Cerebellar cortex (tissue), 1 donor: ENCODE measurements around the gene CLSTN3.

Experiments used
- DNase-seq: peaks from one replicate; pipeline ENCODE4 v3.0.0-alpha.2; 2015; ENCODE audit warnings: low spot score

The CLSTN3 gene

DNA sequence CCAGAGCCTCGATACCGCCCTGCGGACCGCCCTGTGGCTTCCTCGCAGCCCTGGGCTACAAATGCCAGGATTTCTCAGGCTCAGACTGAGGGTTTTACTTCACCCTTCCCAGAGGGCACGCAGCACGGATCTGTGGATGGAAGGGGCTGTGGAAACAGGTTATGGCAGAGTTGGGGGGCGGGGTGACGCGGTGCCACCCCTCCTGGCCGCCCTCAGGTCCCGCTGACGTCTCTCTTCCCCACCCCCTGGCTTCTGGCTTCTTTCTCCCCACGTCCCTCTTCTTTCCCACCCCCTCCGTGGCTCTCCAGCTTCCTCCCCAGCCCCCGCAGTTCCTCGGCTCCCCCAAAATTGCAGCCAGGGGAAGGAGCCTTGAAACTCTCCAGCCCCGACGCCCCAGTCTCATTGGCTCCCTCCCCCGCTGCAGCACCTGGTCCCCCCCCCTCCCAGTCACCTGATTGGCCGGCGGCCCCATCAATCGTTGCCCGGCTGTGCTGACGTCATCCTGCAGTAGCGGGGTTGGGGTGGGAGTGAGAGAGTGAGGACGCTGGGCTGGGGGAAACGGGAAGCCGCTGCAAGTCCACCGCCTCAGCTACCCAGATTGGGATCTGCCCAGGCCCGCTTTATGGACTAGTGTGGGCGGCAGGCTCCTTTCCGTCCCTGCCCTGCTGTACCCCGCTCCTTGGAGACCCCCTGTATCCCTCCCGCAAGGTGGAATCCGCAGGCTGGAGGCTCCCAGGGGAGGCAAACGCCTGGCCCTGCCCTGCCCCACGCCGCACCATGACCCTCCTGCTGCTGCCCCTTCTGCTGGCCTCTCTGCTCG, at the start of gene CLSTN3:
TSS of gene CLSTN3 (plus strand) at position 500 of the 820 bp plus-strand sequence. CDS start at position 778, 278 bp downstream.
- DNase-seq, result peak; percentile 86

GRCh38 chr12:7081037-7081436, 49.1 kb upstream of the CLSTN3 start:
- no peak for DNase-seq

- no peak for DNase-seq
These were observed 47.0 kb upstream of the CLSTN3 start for GRCh38 chr12:7083125-7083524.

DNA sequence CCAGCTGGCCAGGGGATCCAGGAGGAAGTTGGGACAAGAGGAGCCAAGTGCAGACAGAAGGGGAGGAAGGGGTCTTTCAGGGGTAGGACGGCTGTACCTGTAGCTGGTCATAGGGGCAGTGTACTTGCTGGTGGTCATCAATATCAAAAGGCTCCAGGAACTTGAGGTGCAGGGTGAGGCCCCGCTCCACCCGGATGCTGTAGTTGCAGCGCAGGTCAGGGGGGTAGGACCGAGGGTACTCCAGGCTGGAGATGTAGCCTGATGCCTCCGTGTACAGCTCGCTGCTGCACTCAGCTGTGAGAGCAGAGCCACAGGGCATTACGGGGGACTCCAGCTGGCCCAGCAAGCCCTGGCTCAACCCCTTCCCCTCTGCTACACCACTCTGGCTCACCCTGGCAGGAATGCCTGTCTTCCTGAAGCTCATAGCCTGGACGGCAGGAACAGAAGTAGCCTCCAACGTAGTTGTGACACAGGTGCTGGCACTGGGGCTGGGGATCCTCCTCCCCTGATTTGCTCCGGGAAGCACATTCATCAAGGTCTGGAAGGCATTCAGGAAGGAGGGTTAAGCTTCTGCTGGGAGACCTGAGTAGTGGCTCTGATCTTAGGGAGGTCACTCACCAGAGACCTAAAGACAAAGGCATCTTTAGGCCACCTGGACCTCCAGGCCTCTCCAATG, 40.8 kb upstream of the CLSTN3 start:
- no peak for DNase-seq

GRCh38 chr12:7090222-7090998, 39.8 kb upstream of the CLSTN3 start:
- no peak for DNase-seq

DNA sequence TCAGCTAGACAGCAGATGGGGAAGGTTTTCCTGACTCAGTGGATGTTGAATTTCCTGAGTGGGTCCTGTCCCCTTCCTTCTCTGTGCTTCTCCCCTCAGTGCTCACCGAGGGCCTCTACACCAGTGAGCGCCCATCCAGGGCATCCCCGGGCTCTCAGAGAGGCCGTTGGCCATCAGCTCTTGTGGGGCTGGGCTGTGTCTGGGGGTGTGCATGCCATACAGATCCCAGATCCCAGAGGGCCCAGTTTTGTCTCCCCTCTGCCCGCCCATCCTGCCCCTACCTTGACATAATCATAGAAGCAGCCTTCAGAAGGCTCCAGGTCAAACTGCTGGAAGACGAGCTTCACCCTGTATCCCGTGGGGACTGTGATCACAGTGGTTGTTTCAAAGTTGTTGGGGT, 39.0 kb upstream of the CLSTN3 start:
- DNase-seq, result no peak

DNA sequence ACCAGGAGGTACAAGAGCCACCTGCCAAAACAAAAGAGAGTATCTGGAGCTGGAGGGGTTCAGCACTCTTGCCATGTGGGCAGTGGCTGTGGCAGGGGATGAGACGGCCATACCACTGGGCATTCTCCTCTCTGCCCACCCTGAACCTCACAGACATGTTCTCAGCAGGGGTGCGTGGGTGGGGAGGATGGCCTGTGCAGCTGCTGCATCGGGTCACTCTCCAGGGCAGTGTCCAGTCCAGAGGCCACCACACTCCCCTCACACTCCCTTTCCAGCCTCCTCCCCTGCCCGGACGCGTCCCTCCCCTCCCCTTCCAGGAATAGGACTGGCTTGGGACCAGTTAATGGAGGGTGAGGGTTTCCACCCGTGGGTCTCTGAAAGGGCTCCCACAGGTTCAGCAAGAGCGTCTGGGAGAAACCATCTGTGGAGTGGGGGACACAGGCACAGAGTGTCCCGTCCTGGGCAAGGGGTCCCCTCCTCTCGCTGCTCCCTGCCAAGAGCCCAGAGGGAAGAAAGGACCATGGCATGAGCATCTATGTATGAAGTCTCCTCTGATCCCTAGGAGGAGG, 38.4 kb upstream of the CLSTN3 start:
- DNase-seq, result no peak

GRCh38 chr12:7092229-7092985, 37.8 kb upstream of the CLSTN3 start, which contains the start of gene C1R:
C1R (minus strand) TSS chr12:7092445; CDS start chr12:7092388, 57 bp downstream.
- peak; percentile 68 for DNase-seq

GRCh38 chr12:7092986-7093460, 37.1 kb upstream of the CLSTN3 start:
- no peak for DNase-seq

GRCh38 chr12:7093486-7093885, 36.7 kb upstream of the CLSTN3 start:
- no peak for DNase-seq

GRCh38 chr12:7093892-7094291, 36.3 kb upstream of the CLSTN3 start:
- no peak for DNase-seq

GRCh38 chr12:7096006-7096932, 33.9 kb upstream of the CLSTN3 start:
- no peak for DNase-seq

- peak; percentile 24 for DNase-seq
These were observed 33.2 kb upstream of the CLSTN3 start for GRCh38 chr12:7096979-7097378.

DNA sequence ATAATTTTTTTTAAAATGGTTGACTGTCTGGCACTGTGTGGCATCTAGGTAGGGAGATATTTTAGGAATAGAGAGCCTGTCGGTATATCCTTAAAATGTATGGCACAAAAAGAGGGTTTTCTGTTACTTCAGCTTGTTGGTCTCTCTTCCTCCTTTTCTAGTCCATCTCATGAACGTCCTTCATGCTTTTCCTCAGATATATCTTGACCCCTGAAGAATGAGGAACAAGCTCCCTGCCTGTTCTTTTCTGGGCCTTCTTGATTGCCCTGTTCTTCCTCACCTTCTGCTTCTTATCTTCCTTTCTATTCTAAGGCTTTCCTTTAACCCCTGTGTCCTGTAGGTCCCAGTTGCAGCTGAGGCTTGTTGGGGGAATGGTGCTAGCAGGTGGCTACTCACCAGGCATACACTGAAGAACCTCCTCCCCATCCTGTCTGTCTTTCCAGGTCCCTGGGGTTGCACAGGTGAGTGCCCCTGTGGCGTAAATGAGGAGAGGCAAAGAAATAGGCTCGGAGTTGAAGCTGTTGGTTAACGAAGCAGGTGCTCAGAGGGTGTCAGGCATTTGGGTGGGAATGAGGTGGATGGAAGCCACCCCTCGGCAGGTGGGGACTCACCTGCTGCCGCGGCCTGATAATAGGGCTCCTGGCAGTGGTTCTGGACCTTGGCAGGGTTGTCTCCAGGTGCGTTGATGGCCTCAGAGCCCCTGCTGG, 30.7 kb upstream of the CLSTN3 start:
- no peak for DNase-seq

- no peak for DNase-seq
These were observed 29.9 kb upstream of the CLSTN3 start for GRCh38 chr12:7100239-7100638.

DNA sequence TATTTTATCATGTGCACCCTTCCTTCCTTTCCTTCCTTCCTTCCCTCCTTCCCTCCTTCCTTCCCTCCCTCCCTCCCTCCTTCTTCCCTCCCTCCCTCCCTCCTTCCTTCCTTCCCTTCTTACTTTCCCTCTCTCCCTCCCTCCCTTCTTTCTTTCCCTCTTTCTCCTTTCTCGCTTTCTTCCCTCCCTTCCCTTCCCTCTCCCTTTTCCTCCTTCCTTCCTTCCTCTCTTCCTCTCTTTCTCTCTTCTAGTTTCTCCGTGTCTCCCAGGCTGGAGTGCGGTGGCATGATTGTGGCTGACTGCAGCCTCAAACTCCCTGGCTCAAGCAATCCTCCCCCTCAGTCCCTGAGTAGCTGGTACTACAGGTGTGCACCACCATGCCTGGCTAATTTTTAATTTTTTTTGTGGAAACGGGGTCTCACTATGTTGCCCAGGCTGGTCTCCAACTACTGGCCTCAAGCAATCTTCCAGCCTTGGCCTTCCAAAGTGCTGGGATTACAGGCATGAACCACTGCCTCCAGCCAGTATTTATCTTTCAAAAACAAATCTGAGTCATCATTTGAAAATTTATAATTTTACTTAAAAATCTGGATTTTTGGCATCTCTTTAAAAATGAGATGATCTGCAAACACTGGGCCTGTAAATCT, 29.0 kb upstream of the CLSTN3 start:
- no peak for DNase-seq

DNA sequence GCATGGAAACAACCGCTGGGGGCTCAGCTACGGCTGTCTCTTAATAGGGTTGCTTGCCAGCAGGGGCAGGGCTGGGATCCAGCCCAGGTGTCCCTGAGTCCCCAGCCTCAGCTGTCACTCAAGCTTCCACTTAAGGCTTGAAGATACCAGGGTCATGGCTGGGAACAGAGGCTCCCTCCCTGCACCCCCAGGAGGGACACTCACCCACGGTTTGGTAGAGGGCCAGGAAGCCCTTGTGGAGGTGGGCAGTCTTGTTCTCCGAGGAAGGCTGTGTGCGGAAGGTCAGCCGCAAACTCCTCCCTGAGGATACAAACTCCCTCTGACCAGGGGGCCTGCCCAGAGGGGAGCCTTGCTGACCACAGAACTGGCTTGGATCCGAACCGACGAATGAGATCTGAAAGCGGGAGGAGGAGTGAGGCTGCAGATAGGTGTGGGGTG, 28.5 kb upstream of the CLSTN3 start:
- DNase-seq, result no peak

DNA sequence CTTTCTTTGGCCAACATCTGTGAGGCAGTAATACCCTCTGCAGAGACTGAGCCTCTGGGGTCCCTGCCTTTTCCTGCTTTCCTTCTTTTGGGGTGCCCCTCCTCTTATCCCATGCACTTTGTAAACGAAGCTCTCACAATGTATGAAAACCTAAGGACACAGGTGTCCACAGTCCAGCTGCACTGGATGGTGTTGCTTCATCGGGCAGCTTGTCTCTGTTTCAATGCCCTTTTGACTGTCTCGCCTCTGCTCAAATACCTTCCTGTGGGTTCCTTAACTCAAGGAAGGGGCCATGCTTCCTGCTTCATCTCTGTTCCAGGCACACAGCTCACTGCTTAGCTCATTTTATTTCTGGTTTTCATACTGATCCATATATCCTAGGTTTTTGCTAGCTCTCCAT, 27.6 kb upstream of the CLSTN3 start:
- DNase-seq, result no peak
